Prostate gland (tissue), 2 donors: ENCODE data around the gene CD2AP.

Experiments used
- POLR2A ChIP-seq: fragments of 450-650 bp; IDR thresholded peaks from one replicate; pipeline ENCODE4 v1.6.1; 2016; ENCODE audit warnings: antibody characterized with exemption, mild to moderate bottlenecking
- POLR2AphosphoS5 ChIP-seq: sonication (generic); formaldehyde crosslinking; IDR thresholded peaks from one replicate; pipeline ENCODE4 v1.6.1; 2017; ENCODE audit warnings: antibody characterized with exemption
- TF ChIP-seq, protein P1 (sequence below), 4 experiments: fragments of 200-600 bp in 2 of 4; fragments of 450-650 bp in 2 of 4; sonication (generic) in 2 of 4; IDR thresholded peaks; 1 replicate in 3 of 4; 2 replicates in 1 of 4; pipeline ENCODE4 v1.5.1; 2016 to 2019; ENCODE audit warnings: antibody characterized with exemption in 4 of 4, mild to moderate bottlenecking in 2 of 4, moderate library complexity in 2 of 4

DNA sequence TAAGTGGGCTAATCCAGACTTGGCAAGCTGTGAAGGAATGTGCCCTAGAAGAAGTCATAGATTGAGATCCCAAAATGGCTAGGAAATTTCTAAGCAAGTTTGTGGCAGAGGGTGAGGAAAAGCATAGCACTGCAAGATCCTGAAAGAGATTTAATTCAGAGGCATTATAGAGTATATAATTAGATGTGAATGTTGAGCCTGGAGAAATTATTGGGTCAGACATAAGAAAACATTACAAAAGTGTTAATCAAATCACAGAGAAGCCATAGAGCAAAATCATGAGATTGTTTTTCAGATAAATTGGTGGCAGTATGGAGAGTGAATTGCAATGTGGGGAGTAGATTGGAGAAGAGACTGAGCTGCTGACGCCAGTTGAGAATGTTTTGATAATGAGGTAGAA is 90.0 kb downstream of the CD2AP start:
- TF ChIP-seq, protein P1, sequence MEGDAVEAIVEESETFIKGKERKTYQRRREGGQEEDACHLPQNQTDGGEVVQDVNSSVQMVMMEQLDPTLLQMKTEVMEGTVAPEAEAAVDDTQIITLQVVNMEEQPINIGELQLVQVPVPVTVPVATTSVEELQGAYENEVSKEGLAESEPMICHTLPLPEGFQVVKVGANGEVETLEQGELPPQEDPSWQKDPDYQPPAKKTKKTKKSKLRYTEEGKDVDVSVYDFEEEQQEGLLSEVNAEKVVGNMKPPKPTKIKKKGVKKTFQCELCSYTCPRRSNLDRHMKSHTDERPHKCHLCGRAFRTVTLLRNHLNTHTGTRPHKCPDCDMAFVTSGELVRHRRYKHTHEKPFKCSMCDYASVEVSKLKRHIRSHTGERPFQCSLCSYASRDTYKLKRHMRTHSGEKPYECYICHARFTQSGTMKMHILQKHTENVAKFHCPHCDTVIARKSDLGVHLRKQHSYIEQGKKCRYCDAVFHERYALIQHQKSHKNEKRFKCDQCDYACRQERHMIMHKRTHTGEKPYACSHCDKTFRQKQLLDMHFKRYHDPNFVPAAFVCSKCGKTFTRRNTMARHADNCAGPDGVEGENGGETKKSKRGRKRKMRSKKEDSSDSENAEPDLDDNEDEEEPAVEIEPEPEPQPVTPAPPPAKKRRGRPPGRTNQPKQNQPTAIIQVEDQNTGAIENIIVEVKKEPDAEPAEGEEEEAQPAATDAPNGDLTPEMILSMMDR (IDR thresholded peaks at IDR 0.05) = no peak
- TF ChIP-seq POLR2A (no peak), POLR2AphosphoS5 (no peak)
